Anterior cingulate cortex (tissue), 58 donors: ENCODE measurements around the gene ONECUT1.

Source experiments
- DNase-seq, 58 donors: peaks; one replicate each; lab custom pipeline; 2025; lab: John Stamatoyannopoulos, UW

Gene ONECUT1

DNA sequence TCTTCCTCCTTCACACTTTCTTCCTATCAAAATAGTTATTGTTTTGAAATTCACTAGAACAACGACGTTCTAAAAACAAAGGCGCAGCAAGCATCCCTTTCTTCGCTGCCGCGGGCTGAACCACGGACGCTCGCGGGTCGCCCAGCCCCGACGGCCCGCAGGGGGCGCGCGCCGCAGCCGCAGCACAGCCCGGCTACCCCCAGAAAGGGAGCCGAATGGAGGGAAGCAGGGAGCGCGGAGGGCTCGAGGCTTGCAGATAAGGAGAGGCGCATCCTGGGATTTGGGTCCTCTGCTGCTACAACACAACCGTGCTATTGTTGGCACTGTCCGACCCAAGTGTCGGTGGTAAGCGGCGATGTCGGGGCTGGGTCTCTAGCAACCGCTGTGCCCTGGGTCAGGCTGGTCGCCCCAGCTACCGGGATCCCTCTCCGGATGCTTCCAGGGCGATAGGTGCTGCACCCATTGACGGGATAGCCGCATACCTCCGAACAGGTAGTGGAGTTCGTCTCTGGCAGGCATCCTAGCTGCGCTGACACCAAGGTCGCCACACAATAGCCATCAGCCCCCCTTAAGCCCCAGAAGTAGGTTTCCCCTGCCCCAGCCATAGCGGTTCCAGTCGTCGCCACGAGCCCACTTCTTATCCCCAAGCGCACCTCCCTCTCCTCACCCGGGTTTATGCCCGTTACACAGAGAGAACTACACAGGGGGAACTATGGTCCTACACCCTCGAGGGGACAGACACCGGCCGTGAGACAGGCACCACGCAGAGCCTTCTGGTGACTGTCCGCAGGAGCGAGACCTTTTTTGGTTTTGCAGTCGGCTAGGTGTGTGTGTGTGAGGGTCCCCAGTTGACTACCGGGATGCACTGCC, 6.0 kb downstream of the ONECUT1 start:
- DNase-seq: no peak

DNA sequence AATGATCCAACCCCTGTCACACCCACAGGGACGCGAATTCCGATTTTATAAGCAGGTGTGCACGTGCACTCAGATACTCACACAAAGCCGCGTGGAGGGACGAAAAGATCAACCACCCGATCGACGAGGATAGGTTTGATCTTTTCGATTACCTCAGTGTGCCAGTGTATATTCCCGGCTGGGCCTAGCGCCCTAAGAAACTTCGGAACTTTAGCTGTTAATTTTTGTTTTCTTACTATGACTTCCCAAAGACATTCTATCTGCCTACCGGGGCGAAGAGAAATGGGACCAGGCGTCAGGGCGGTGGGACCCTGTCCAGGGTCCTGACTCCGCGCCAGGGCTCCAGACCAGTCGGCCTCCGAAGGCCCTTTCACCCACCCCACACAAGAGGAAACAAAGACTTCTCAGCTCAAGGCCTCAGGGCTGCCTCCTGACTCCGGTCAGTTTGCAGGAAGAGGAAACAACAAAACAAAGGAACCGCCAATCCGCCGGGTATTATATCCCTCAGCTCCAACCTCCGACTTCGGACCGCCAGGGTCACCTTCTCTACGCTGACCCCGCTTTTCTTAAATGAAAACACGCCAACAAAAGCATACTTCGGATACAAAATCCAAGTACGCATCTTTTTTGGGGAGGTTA, 6.8 kb downstream of the ONECUT1 start:
- peak in 2 of 58 donors; percentile 11 to 40 for DNase-seq

- DNase-seq: no peak
These were observed 7.6 kb downstream of the ONECUT1 start for GRCh38 chr15:52782514-52782913.

DNA sequence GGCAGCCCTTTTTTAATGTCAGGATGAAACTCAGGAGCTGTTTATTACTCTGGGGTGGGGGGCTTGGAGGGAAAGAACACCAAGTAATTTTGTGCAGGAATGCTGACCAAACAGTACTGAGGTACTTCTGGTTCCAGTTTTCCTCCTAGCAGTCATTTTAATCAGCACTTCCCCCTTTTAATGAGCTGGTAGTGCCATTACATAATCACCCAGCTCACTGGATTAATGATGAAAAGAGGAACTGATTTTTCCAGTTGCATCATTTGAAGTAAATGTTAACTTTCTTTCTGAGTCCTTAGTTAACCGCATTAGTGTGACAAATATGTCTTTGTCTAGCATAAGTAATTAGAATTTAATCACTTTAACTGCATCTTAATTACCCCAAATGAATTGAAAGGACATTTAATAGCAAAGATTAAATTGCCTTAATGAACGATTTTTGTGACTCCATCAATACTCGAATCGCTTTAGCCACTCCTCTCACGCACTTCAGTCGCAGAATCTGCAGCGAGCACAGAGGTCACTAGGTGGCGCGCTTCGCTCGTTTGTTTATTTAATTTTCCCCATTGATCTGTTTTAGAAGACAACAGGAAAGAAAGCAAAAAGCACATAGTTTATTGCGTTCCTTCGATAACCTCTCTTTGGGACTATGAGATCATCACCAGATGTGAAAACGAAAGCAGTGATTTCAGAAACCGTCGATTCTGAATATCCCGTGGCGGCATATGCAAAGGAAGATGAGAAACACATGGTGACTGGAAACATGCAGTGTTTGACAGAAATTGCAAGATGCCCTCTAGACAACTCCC, 9.8 kb downstream of the ONECUT1 start:
- DNase-seq: peak in 47 of 58 donors; percentile 5 to 72 (median 26)

DNA sequence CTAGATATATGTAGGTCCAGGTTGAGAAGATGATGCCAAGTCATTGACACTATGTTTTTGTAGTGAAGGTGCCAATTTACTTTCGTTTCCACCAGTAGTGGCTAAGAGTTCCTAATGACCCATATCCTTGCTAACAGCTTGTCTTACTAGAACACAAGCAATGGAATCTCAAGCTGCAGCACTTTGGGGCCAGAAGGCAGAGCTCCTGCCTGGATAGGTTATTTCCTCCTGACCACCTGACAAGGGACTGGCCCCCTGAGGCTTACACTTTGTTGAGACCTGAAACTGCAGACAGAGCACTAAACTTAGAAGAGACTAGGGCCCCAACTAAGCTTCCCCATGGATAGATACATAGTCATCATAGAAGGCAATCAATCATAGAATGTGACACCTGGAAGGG, 11.7 kb downstream of the ONECUT1 start:
- DNase-seq: no peak

GRCh38 chr15:52772766-52773165, 17.4 kb downstream of the ONECUT1 start:
- no peak for DNase-seq

DNA sequence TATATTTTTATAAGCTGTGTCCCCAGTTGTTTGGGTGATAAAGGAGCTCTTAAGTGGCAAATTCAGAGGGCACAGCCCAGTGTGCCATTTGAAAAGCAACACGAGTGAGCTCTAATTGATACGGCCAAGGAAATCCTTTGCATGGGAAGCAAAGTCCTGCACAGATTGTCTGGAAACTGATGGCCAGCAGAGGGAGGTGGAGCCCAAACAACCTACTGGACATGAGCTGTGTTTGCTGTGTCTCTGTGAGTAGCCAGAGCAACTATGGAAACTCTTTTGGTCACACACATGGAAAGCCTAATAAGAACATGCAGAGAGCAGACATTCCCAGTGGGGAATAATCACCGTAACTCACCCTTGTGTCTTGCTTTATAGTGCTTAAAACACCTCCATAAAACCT, 24.4 kb downstream of the ONECUT1 start:
- no peak for DNase-seq

GRCh38 chr15:52764731-52765130, 25.4 kb downstream of the ONECUT1 start:
- no peak for DNase-seq

DNA sequence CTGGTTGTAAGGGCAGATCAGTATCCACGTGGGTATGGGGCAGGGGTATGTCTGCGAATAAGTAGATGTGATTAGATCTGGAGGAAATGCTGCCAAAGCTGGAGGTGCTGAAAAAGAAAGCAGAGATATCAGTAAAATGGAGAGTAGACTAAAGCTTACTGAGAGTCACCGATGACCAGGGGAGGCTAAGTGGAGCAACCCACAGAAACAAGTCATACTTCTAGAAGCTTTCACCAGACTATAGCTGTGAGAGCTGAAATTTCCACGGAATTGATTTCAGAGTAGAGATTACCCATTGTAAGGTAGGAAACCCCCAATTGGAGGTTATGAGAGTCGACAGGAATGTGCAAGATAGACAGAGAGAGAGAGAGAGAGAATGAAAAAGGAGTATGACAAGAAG, 27.5 kb downstream of the ONECUT1 start:
- DNase-seq: no peak

DNA sequence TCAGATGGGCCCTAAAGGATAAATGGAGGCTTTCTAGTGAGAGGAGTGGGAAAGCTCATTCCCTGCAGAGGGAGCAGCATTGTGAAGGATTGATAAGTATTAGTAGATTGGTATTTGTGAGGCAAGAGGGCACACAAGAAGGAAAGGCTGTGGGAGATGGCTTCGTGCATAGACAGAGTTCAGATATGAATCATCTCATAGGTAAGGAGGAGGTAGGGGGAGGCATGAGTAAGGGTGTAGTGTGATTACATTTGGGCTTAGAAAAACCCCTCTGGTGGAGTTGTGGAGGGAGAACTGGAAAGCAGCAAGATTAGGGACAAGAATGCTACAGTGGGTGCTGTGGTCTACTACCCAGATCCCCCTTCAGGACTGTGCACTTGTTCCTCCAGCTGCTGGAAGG, 29.6 kb downstream of the ONECUT1 start:
- DNase-seq: no peak

DNA sequence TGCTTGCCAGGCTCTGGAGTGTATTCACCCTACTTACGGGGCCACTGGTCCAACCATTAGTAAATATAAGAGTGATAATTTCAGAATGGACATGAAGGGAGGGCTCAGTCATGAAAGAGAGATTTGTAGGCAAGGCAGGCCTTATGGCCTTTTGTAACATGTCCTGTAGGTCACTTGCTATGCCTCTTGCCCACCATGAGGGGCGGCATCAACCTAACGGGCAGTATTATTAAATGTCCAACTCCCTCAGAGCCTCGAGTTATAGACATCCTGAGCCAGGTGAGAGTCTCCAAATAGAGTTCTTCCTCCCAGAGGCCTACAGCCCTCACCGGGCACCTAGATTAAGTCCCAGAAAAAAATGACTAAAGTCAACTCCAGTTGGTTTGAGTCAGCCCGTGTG, 30.2 kb downstream of the ONECUT1 start:
- no peak for DNase-seq

- no peak for DNase-seq
These were observed 32.6 kb downstream of the ONECUT1 start for GRCh38 chr15:52757496-52757895.

- no peak for DNase-seq
These were observed 38.6 kb downstream of the ONECUT1 start for GRCh38 chr15:52751522-52751921.

GRCh38 chr15:52749258-52749657, 40.9 kb downstream of the ONECUT1 start:
- DNase-seq: no peak

- DNase-seq: no peak
These were observed 43.9 kb downstream of the ONECUT1 start for GRCh38 chr15:52746162-52746757.

GRCh38 chr15:52745326-52746161, 44.6 kb downstream of the ONECUT1 start:
- no peak for DNase-seq

DNA sequence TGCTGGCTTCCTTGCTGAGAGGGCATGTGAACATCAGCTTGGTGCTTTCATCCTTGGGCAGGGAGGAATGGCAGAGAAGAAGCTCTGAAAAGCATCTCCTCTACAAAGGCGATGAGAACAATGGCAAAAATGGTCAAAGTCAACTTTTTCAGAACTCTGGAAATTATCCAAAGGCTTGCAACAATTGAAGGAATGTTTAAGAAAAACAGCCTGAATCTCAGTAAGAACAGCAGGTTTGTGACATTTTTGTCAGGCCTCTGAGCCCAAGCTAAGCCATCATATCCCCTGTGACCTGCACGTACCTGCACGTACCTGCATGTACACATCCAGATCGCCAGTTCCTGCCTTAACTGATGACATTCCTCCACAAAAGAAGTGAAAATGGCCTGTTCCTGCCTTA, 51.8 kb downstream of the ONECUT1 start:
- DNase-seq: no peak

- no peak for DNase-seq
These were observed 52.4 kb downstream of the ONECUT1 start for GRCh38 chr15:52737720-52738119.

GRCh38 chr15:52735231-52736089, 54.7 kb downstream of the ONECUT1 start:
- peak in 38 of 58 donors; percentile 1 to 73 (median 18) for DNase-seq
